Measurements from ENCODE around the gene MORN5.

MORN5 gene

GRCh38 chr9:122122903-122123632, 36.6 kb upstream of the MORN5 start:
- H3K4me3 ChIP-seq (ENCODE audit: low read depth, low read length), result no peak overlapping the region
- DNase-seq, result peak; percentile 83
- H3K27me3 ChIP-seq (ENCODE audit: insufficient read depth, low read depth, severe bottlenecking), result peaks cover 25% of the 10 kb centered on the region
- H3K27ac ChIP-seq, result no peak overlapping the region
- TF ChIP-seq, protein P1, sequence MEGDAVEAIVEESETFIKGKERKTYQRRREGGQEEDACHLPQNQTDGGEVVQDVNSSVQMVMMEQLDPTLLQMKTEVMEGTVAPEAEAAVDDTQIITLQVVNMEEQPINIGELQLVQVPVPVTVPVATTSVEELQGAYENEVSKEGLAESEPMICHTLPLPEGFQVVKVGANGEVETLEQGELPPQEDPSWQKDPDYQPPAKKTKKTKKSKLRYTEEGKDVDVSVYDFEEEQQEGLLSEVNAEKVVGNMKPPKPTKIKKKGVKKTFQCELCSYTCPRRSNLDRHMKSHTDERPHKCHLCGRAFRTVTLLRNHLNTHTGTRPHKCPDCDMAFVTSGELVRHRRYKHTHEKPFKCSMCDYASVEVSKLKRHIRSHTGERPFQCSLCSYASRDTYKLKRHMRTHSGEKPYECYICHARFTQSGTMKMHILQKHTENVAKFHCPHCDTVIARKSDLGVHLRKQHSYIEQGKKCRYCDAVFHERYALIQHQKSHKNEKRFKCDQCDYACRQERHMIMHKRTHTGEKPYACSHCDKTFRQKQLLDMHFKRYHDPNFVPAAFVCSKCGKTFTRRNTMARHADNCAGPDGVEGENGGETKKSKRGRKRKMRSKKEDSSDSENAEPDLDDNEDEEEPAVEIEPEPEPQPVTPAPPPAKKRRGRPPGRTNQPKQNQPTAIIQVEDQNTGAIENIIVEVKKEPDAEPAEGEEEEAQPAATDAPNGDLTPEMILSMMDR (IDR thresholded peaks at IDR 0.05; ENCODE audit: low read depth, low read length), result peak; percentile 100
- no peaks in the 10 kb centered on the region for H3K9me3 ChIP-seq (ENCODE audit: severe bottlenecking)
- no peaks in the 10 kb centered on the region for H3K36me3 ChIP-seq

GRCh38 chr9:122124048-122124447, 35.7 kb upstream of the MORN5 start:
- no peak overlapping the region for H3K27ac ChIP-seq
- H3K27me3 ChIP-seq (ENCODE audit: insufficient read depth, low read depth, severe bottlenecking), result peaks cover 25% of the 10 kb centered on the region
- TF ChIP-seq, protein P1 (IDR thresholded peaks at IDR 0.05; ENCODE audit: low read depth, low read length), result no peak
- no peak overlapping the region for H3K4me3 ChIP-seq (ENCODE audit: low read depth, low read length)
- DNase-seq, result no peak
- no peaks in the 10 kb centered on the region for H3K9me3 ChIP-seq (ENCODE audit: severe bottlenecking)
- no peaks in the 10 kb centered on the region for H3K36me3 ChIP-seq

DNA sequence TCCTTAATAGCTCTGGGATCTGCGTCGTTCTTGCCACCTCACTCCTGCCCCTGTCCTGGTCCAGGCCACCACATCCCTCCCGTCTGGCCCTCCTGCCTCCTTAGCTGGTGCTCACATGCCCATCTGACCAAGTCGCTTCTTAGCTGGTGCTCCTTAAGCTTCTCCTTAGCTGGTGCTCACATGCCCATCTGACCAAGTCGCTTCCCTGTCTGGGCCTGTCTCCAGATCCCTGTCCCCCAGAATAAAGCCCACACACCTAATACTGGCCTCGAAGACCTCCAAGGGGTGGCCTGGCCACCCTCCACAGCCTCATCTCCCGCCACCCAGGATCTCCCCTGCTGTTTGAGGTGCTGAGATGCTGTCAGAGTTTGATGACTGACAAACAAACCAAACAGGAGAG, 35.2 kb upstream of the MORN5 start:
- Histone ChIP-seq H3K9me3 (ENCODE audit: severe bottlenecking) (no peaks in the 10 kb centered on the region), H3K36me3 (no peaks in the 10 kb centered on the region), H3K4me3 (ENCODE audit: low read depth, low read length) (no peak overlapping the region), H3K27me3 (ENCODE audit: insufficient read depth, low read depth, severe bottlenecking) (peaks cover 25% of the 10 kb centered on the region), H3K27ac (no peak overlapping the region)
- no peak for DNase-seq
- TF ChIP-seq, protein P1 (IDR thresholded peaks at IDR 0.05; ENCODE audit: low read depth, low read length), result no peak

DNA sequence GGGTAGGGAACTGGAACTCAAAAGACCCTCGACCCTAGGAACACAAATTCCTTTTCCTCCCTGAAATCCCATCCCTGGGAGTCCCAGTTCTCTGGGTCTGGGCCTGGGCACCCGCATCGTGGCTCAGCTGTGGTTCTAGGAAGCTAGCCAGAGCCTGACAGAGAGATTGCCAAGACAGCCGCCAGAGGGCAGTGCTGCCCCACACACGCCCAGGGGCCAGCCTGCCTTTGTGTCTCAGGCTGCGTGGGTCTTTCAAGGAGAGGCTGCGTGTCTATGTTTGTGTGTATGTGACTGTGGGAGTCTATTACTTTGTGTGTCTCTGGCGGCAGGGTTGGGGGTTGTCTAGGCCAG, 34.6 kb upstream of the MORN5 start:
- no peaks in the 10 kb centered on the region for H3K36me3 ChIP-seq

GRCh38 chr9:122125509-122126330, 34.0 kb upstream of the MORN5 start:
- TF ChIP-seq, protein P1 (IDR thresholded peaks at IDR 0.05; ENCODE audit: low read depth, low read length), result no peak
- H3K4me3 ChIP-seq (ENCODE audit: low read depth, low read length), result peak overlapping the region; percentile 43
- H3K9me3 ChIP-seq (ENCODE audit: severe bottlenecking), result no peaks in the 10 kb centered on the region
- no peaks in the 10 kb centered on the region for H3K36me3 ChIP-seq
- H3K27ac ChIP-seq, result no peak overlapping the region
- H3K27me3 ChIP-seq (ENCODE audit: insufficient read depth, low read depth, severe bottlenecking), result peaks cover 25% of the 10 kb centered on the region
- peak; percentile 32 for DNase-seq

More for the DNA sequence above, 34.6 kb upstream of the MORN5 start:
- Histone ChIP-seq H3K27me3 (ENCODE audit: insufficient read depth, low read depth, severe bottlenecking) (peaks cover 25% of the 10 kb centered on the region), H3K9me3 (ENCODE audit: severe bottlenecking) (no peaks in the 10 kb centered on the region), H3K4me3 (ENCODE audit: low read depth, low read length) (no peak overlapping the region), H3K27ac (no peak overlapping the region)
- DNase-seq, result peak; percentile 83
- TF ChIP-seq, protein P1 (IDR thresholded peaks at IDR 0.05; ENCODE audit: low read depth, low read length), result peak; percentile 98
